ENCODE data around the gene JUNB.
"Not testable (repeated sequence)": the region's sequence is repeated elsewhere in the genome, so short reads cannot be mapped to it uniquely, and the experiment has no call there.

JUNB gene

GRCh38 chr19:12788682-12789097, 2.6 kb upstream of the JUNB start:
- no peak for DNase-seq (ENCODE audit: low read depth in 1 of 2, low spot score in 1 of 2)

GRCh38 chr19:12789098-12789903, 2.0 kb upstream of the JUNB start:
- no peak for DNase-seq (ENCODE audit: low read depth in 1 of 2, low spot score in 1 of 2)

GRCh38 chr19:12789904-12790619, 1.2 kb upstream of the JUNB start:
- DNase-seq (ENCODE audit: low read depth in 1 of 2, low spot score in 1 of 2) = peak; percentile 77 to 84

DNA sequence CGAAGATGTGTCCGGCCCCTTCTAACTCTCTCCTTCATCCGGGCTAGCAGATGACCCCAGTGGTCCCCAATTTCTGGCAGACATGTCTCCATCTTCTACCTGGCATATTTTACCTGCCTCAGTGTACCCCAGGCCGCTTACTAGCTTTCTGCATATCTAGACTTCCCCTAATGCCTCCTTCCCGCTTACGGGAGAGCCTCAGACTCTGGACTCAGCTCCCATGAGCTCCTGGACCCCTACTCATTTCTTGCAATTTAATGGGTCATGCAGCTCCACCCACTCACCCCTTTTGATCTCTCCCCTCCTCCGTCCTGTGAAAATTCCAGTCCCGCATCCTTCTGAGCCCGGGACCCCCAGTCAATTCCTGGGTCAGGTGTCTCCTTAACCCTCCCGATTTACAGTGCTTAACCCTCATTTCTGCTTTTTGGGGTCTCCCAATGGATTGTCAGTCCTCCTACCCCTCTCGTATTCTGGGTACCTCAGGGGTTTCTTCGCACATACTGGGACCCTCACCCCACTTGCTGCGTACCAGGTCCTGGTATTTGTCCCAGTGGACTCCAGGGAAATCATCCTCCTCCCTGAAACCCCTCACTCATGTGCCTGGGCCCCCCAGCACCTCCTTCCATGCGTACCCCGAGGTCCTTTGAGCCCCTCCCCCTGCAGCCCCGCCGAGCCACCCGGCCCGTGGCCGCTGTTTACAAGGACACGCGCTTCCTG, 500 bp upstream of the JUNB start:
- DNase-seq (ENCODE audit: low read depth in 1 of 2, low spot score in 1 of 2) = no peak

GRCh38 chr19:12792051-12792852, 966 bp downstream of the JUNB start:
- peak in 1 of 2 donors; percentile 64 for DNase-seq (ENCODE audit: low read depth in 1 of 2, low spot score in 1 of 2)

DNA sequence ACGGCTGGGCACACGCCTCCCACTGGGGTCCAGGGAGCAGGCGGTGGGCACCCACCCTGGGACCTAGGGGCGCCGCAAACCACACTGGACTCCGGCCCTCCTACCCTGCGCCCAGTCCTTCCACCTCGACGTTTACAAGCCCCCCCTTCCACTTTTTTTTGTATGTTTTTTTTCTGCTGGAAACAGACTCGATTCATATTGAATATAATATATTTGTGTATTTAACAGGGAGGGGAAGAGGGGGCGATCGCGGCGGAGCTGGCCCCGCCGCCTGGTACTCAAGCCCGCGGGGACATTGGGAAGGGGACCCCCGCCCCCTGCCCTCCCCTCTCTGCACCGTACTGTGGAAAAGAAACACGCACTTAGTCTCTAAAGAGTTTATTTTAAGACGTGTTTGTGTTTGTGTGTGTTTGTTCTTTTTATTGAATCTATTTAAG, 1.6 kb downstream of the JUNB start:
- DNase-seq (ENCODE audit: low read depth in 1 of 2, low spot score in 1 of 2) = no peak

- DNase-seq (ENCODE audit: low read depth in 1 of 2, low spot score in 1 of 2) = peak; percentile 86 to 89
These were observed 2.3 kb downstream of the JUNB start for GRCh38 chr19:12793290-12794195.

DNA sequence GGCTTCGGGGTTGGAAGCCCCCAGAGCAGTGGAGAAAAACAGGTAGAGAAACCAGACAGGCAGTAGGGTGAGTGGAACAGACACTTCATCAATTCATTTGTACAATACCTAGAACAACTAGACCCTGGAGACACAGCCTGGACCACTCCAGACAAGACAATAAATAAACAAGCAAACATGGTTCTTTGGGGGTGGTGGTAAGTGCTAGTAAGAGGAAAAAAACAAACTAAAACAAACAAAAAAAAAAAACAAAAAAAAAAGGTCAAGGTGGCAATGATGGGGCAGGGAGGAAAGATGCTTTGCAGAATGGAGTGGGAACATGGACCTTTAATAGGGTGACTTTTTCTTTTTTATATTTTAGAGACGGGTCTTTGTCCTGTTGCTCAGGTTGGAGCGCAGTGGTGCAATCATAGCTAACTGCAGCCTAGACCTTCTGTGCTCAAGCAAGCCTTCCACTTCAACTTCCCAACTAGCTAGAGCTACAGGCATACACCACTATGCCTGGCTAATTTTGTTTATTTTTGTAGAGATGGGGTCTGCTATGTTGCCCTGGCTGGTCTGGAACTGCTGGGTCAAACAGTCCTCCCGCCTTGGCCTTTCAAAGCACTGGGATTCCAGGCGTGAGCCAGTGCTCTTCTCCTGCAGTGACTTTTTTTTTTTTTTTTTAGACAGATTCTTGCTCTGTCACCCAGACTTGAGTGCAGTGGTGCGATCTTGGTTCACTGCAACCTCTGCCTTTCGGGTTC, 3.1 kb downstream of the JUNB start:
- DNase-seq (ENCODE audit: low read depth in 1 of 2, low spot score in 1 of 2) = no peak

DNA sequence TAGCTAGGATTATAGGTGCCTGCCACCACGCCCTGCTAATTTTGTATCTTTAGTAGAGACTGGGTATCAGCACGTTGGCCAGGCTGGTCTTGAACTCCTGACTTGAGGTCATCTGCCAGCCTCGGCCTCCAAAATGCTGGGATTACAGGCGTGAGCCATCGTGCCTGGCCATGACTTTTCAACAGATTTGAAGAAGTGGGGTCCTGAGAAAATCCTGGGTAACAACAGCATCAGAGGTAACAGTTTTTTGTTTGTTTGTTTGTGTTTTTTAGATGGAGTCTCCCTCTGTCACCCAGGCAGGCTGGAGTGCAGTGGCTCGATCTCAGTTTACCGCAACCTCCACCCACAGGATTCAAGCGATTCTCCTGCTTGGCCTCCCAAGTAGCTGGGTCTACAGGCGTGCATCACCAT, 3.7 kb downstream of the JUNB start:
- no peak for DNase-seq (ENCODE audit: low read depth in 1 of 2, low spot score in 1 of 2)

DNA sequence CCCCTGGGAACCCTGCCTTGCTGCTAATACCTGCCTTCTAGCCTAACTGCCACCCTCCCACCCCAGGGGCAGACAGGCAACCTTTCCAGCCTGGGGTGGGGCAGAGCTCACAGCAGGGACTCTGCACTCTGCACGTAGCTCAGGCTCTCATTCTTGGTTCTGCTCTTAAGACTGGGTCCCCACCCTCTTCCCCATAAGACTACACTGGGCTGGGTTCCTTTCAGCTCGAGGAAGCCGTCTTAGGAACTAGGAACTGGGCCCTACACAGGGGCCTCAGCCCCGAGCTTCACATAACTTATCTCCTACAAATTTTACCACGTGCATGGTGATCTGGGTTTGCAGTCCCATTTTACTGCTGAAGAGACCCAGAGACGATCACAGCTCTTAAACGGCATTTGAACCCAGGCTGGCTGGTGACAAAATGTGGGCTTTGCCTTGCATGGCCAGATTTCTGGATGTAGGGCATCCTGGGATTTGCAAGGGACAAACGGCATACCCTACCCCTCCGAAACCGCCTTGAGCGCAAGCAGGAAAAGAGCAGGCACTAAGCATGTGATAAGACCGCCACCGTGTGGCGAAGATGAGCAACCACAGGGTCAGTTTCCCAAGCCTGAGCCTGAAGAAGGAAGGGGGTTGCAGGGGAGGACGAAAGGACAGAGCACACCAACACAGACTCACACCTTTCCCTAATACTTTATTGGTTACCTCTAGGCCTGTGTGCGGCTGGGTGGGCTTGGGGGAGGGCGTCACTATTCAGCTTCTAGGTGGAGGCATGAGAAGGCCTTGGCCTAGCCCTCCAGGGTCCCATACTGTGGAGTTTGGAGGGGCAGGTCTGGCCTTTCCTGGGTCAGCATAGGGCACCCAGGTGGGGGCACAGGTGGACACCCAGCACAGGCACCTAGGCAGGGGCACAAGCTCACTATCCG, 5.1 kb downstream of the JUNB start:
- DNase-seq (ENCODE audit: low read depth in 1 of 2, low spot score in 1 of 2) = peak in 1 of 2 donors; percentile 73

DNA sequence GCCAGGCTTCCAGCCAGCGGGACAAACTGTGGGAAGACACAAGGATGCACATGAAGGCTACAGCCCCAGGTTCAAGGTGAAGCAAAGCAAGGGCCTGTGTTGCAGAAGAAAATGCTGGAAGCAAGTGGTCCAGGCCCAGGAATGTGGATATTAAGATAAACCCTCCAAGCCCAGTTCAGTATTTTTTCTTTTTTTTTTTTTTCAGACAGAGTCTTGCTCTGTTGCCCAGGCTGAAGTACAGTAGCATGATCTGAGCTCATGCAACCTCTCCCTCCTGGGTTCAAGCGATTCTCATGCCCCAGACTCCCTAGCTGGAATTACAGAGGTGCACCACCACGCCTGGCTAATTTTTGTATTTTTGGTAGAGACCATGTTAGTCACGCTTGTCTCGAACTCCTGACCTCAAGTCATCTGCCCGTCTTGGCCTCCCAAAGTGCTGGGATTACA, 5.9 kb downstream of the JUNB start:
- no peak for DNase-seq (ENCODE audit: low read depth in 1 of 2, low spot score in 1 of 2)

DNA sequence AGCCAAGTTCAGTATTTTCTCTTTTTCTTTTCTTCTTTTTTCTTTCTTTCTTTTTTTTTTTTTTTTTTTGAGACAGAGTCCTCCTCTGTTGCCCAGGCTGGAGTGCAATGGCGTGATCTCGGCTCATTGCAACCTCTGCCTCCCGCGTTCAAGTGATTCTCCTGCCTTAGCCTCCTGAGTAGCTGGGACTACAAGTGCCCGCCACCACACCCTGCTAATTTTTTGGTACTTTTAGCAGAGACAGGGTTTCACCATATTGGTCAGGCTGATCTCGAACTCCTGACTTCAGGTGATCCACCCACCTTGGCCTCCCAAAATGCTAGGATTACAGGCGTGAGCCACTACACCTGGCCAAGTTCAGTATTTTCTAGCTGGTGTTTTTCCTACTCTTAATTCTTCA, 6.3 kb downstream of the JUNB start:
- DNase-seq (ENCODE audit: low read depth in 1 of 2, low spot score in 1 of 2) = not testable (repeated sequence)

GRCh38 chr19:12799742-12800465, 8.6 kb downstream of the JUNB start:
- DNase-seq (ENCODE audit: low read depth in 1 of 2, low spot score in 1 of 2) = no peak

- DNase-seq (ENCODE audit: low read depth in 1 of 2, low spot score in 1 of 2) = no peak
These were observed 9.1 kb downstream of the JUNB start for GRCh38 chr19:12800466-12800770.

GRCh38 chr19:12800923-12801465, 9.7 kb downstream of the JUNB start:
- DNase-seq (ENCODE audit: low read depth in 1 of 2, low spot score in 1 of 2) = no peak

GRCh38 chr19:12801466-12802266, 10.4 kb downstream of the JUNB start, which contains the start of the genes PRDX2 and THSD8:
TSS of gene PRDX2 (minus strand) at chr19:12801800. CDS start at chr19:12801261, 539 bp downstream.
TSS of gene THSD8 (plus strand) at chr19:12802069. CDS start at chr19:12802072, 3 bp downstream.
- DNase-seq (ENCODE audit: low read depth in 1 of 2, low spot score in 1 of 2) = peak in 1 of 2 donors; percentile 64
